DND-41 (cell line): Measurements from ENCODE around the gene TMEFF2.

Experiments
- CTCF ChIP-seq: IDR thresholded peaks from 2 replicates; pipeline ENCODE4 v1.5.1; 2012; ENCODE audit warnings: borderline replicate concordance, low read length, moderate library complexity, mild to moderate bottlenecking; ENCODE audit not compliant: poor library complexity, severe bottlenecking; ENCODE audit errors: extremely low read depth
- EZH2 ChIP-seq: IDR thresholded peaks from 3 replicates; pipeline ENCODE4 v1.6.1; 2012; ENCODE audit warnings: borderline replicate concordance, low read depth, mild to moderate bottlenecking, moderate library complexity, low read length, inconsistent platforms; ENCODE audit not compliant: severe bottlenecking

- TF ChIP-seq EZH2 (no peak), CTCF (no peak)
These were observed 261.2 kb downstream of the TMEFF2 start for GRCh38 chr2:191933307-191934105.
